Measurements from ENCODE around the gene KCNMA1.

KCNMA1 gene

GRCh38 chr10:77185696-77186095, 451.9 kb downstream of the KCNMA1 start:
- Histone ChIP-seq H3K9me3 (ENCODE audit: control insufficient read depth, insufficient read depth, low read length) (no peaks in the 10 kb centered on the region), H3K36me3 (ENCODE audit: insufficient read depth, low read length) (no peaks in the 10 kb centered on the region), H3K9ac (ENCODE audit: low read depth, low read length) (no peak overlapping the region), H3K4me1 (ENCODE audit: insufficient read depth, low read length) (no peaks in the 10 kb centered on the region; the same call in 1 of the 2 replicates)

- H3K9ac ChIP-seq (ENCODE audit: low read depth, low read length), result no peak overlapping the region
- H3K9me3 ChIP-seq (ENCODE audit: control insufficient read depth, insufficient read depth, low read length), result no peaks in the 10 kb centered on the region
- H3K4me1 ChIP-seq (ENCODE audit: insufficient read depth, low read length), result peaks cover 9% of the 10 kb centered on the region
- no peaks in the 10 kb centered on the region for H3K36me3 ChIP-seq (ENCODE audit: insufficient read depth, low read length)
These were observed 454.8 kb downstream of the KCNMA1 start for GRCh38 chr10:77182803-77183202.

- peaks cover 9% of the 10 kb centered on the region for H3K4me1 ChIP-seq (ENCODE audit: insufficient read depth, low read length)
- H3K36me3 ChIP-seq (ENCODE audit: insufficient read depth, low read length), result no peaks in the 10 kb centered on the region
- no peaks in the 10 kb centered on the region for H3K9me3 ChIP-seq (ENCODE audit: control insufficient read depth, insufficient read depth, low read length)
- H3K9ac ChIP-seq (ENCODE audit: low read depth, low read length), result no peak overlapping the region
These were observed 456.8 kb downstream of the KCNMA1 start for GRCh38 chr10:77180794-77181193.

- Histone ChIP-seq H3K9ac (ENCODE audit: low read depth, low read length) (no peak overlapping the region), H3K36me3 (ENCODE audit: insufficient read depth, low read length) (no peaks in the 10 kb centered on the region), H3K4me1 (ENCODE audit: insufficient read depth, low read length) (peaks cover 9% of the 10 kb centered on the region), H3K9me3 (ENCODE audit: control insufficient read depth, insufficient read depth, low read length) (no peaks in the 10 kb centered on the region)
These were observed 457.5 kb downstream of the KCNMA1 start for GRCh38 chr10:77180104-77180503.

- Histone ChIP-seq H3K9me3 (ENCODE audit: control insufficient read depth, insufficient read depth, low read length) (no peaks in the 10 kb centered on the region), H3K36me3 (ENCODE audit: insufficient read depth, low read length) (no peaks in the 10 kb centered on the region), H3K9ac (ENCODE audit: low read depth, low read length) (0 out of 2 replicates have a peak overlapping the region, but pooled peaks have one; percentile 1), H3K4me1 (ENCODE audit: insufficient read depth, low read length) (peaks cover 9% of the 10 kb centered on the region)
These were observed 458.5 kb downstream of the KCNMA1 start for GRCh38 chr10:77179015-77179695.

- Histone ChIP-seq H3K36me3 (ENCODE audit: insufficient read depth, low read length) (no peaks in the 10 kb centered on the region), H3K9ac (ENCODE audit: low read depth, low read length) (no peak overlapping the region), H3K4me1 (ENCODE audit: insufficient read depth, low read length) (peaks cover 9% of the 10 kb centered on the region), H3K9me3 (ENCODE audit: control insufficient read depth, insufficient read depth, low read length) (no peaks in the 10 kb centered on the region)
These were observed 460.0 kb downstream of the KCNMA1 start for GRCh38 chr10:77177589-77177988.

GRCh38 chr10:77177161-77177560, 460.4 kb downstream of the KCNMA1 start:
- Histone ChIP-seq H3K9me3 (ENCODE audit: control insufficient read depth, insufficient read depth, low read length) (no peaks in the 10 kb centered on the region), H3K36me3 (ENCODE audit: insufficient read depth, low read length) (no peaks in the 10 kb centered on the region), H3K4me1 (ENCODE audit: insufficient read depth, low read length) (peaks cover 9% of the 10 kb centered on the region), H3K9ac (ENCODE audit: low read depth, low read length) (no peak overlapping the region)

GRCh38 chr10:77176232-77176631, 461.4 kb downstream of the KCNMA1 start:
- Histone ChIP-seq H3K4me1 (ENCODE audit: insufficient read depth, low read length) (peaks cover 9% of the 10 kb centered on the region), H3K36me3 (ENCODE audit: insufficient read depth, low read length) (no peaks in the 10 kb centered on the region), H3K9me3 (ENCODE audit: control insufficient read depth, insufficient read depth, low read length) (no peaks in the 10 kb centered on the region), H3K9ac (ENCODE audit: low read depth, low read length) (no peak overlapping the region)

- Histone ChIP-seq H3K9me3 (ENCODE audit: control insufficient read depth, insufficient read depth, low read length) (no peaks in the 10 kb centered on the region), H3K9ac (ENCODE audit: low read depth, low read length) (no peak overlapping the region), H3K4me1 (ENCODE audit: insufficient read depth, low read length) (peaks cover 9% of the 10 kb centered on the region), H3K36me3 (ENCODE audit: insufficient read depth, low read length) (no peaks in the 10 kb centered on the region)
These were observed 461.9 kb downstream of the KCNMA1 start for GRCh38 chr10:77175631-77176222.

GRCh38 chr10:77173615-77174461, 463.8 kb downstream of the KCNMA1 start:
- Histone ChIP-seq H3K9ac (ENCODE audit: low read depth, low read length) (no peak overlapping the region), H3K9me3 (ENCODE audit: control insufficient read depth, insufficient read depth, low read length) (no peaks in the 10 kb centered on the region), H3K4me1 (ENCODE audit: insufficient read depth, low read length) (no peaks in the 10 kb centered on the region), H3K36me3 (ENCODE audit: insufficient read depth, low read length) (no peaks in the 10 kb centered on the region)

- Histone ChIP-seq H3K4me1 (ENCODE audit: insufficient read depth, low read length) (no peaks in the 10 kb centered on the region), H3K9ac (ENCODE audit: low read depth, low read length) (no peak overlapping the region), H3K36me3 (ENCODE audit: insufficient read depth, low read length) (no peaks in the 10 kb centered on the region), H3K9me3 (ENCODE audit: control insufficient read depth, insufficient read depth, low read length) (no peaks in the 10 kb centered on the region)
These were observed 465.5 kb downstream of the KCNMA1 start for GRCh38 chr10:77172086-77172485.

- no peaks in the 10 kb centered on the region for H3K9me3 ChIP-seq (ENCODE audit: control insufficient read depth, insufficient read depth, low read length)
- H3K36me3 ChIP-seq (ENCODE audit: insufficient read depth, low read length), result no peaks in the 10 kb centered on the region
- no peak overlapping the region for H3K9ac ChIP-seq (ENCODE audit: low read depth, low read length)
- H3K4me1 ChIP-seq (ENCODE audit: insufficient read depth, low read length), result no peaks in the 10 kb centered on the region
These were observed 468.7 kb downstream of the KCNMA1 start for GRCh38 chr10:77168861-77169260.

- Histone ChIP-seq H3K36me3 (ENCODE audit: insufficient read depth, low read length) (no peaks in the 10 kb centered on the region), H3K9ac (ENCODE audit: low read depth, low read length) (no peak overlapping the region), H3K4me1 (ENCODE audit: insufficient read depth, low read length) (no peaks in the 10 kb centered on the region), H3K9me3 (ENCODE audit: control insufficient read depth, insufficient read depth, low read length) (no peaks in the 10 kb centered on the region)
These were observed 469.4 kb downstream of the KCNMA1 start for GRCh38 chr10:77168161-77168560.

GRCh38 chr10:77165445-77166208, 472.0 kb downstream of the KCNMA1 start:
- H3K9me3 ChIP-seq (ENCODE audit: control insufficient read depth, insufficient read depth, low read length), result no peaks in the 10 kb centered on the region
- no peaks in the 10 kb centered on the region for H3K4me1 ChIP-seq (ENCODE audit: insufficient read depth, low read length)
- H3K9ac ChIP-seq (ENCODE audit: low read depth, low read length), result no peak overlapping the region
- H3K36me3 ChIP-seq (ENCODE audit: insufficient read depth, low read length), result no peaks in the 10 kb centered on the region
